ENCODE results near the gene CCDC8. TPM values are rescaled to one million over a fixed set of nuclear protein-coding genes. Genes with fewer than 3 reads are reported as not detected.

CCDC8 gene, protein sequence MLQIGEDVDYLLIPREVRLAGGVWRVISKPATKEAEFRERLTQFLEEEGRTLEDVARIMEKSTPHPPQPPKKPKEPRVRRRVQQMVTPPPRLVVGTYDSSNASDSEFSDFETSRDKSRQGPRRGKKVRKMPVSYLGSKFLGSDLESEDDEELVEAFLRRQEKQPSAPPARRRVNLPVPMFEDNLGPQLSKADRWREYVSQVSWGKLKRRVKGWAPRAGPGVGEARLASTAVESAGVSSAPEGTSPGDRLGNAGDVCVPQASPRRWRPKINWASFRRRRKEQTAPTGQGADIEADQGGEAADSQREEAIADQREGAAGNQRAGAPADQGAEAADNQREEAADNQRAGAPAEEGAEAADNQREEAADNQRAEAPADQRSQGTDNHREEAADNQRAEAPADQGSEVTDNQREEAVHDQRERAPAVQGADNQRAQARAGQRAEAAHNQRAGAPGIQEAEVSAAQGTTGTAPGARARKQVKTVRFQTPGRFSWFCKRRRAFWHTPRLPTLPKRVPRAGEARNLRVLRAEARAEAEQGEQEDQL
- total RNA-seq (ENCODE audit: unreplicated experiment), result 13.3 TPM
- long read RNA-seq, partial matches to known transcripts, result 0 of 2 reads
- long read RNA-seq, other reads (novel, unspliced or antisense), result 0 of 2 reads

- no peaks in the 10 kb centered on the region for H3K9me3 Mint-ChIP-seq (ENCODE audit: unreplicated experiment)
- TF ChIP-seq CTCF (IDR thresholded peaks at IDR 0.05; ENCODE audit: unreplicated experiment), result no peak
- H3K27me3 Mint-ChIP-seq (ENCODE audit: unreplicated experiment), result peaks cover 12% of the 10 kb centered on the region
- DNase-seq (ENCODE audit: low spot score), result peak; percentile 77
- peaks cover 29% of the 10 kb centered on the region for H3K4me1 Mint-ChIP-seq (ENCODE audit: unreplicated experiment)
- H3K4me3 Mint-ChIP-seq (ENCODE audit: unreplicated experiment), result peak within 1 kb of the TSS; percentile 93
- H3K36me3 Mint-ChIP-seq (ENCODE audit: low read depth, unreplicated experiment), result peaks cover 3% of the 10 kb centered on the region
- peak within 1 kb of the TSS; percentile 70 for H3K27ac Mint-ChIP-seq (ENCODE audit: unreplicated experiment)
Measured at GRCh38 chr19:46413262-46414031, at the start of gene CCDC8. Gene CCDC8 (minus strand): TSS chr19:46413564. CDS start chr19:46412810, 754 bp downstream.

DNA sequence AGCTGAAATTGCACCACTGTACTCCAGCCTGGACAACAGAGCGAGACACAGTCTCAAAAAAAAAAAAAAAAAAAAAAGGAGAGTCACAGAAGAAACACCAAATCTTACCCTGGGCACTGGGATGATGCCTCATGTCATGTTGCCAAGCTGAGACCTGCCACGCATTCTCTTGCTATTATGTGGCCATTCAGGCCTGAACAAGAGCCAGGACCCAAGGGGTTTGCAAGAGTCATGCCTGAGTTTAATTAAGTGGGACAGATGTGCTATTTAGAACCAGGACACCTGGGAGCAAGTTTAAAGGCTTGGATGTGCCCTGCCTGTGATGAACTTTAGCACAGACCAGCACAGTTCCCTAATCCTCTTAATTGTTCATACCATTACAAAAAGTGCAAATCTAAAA is 48.2 kb upstream of the CCDC8 start:
- no peak for DNase-seq (ENCODE audit: low spot score)
- TF ChIP-seq CTCF (IDR thresholded peaks at IDR 0.05; ENCODE audit: unreplicated experiment), result no peak
- no peaks in the 10 kb centered on the region for H3K4me1 Mint-ChIP-seq (ENCODE audit: unreplicated experiment)
- no peak overlapping the region for H3K27ac Mint-ChIP-seq (ENCODE audit: unreplicated experiment)
- H3K9me3 Mint-ChIP-seq (ENCODE audit: unreplicated experiment), result no peaks in the 10 kb centered on the region
- H3K4me3 Mint-ChIP-seq (ENCODE audit: unreplicated experiment), result no peak overlapping the region
- H3K36me3 Mint-ChIP-seq (ENCODE audit: low read depth, unreplicated experiment), result no peaks in the 10 kb centered on the region
- peaks cover 4% of the 10 kb centered on the region for H3K27me3 Mint-ChIP-seq (ENCODE audit: unreplicated experiment)

DNA sequence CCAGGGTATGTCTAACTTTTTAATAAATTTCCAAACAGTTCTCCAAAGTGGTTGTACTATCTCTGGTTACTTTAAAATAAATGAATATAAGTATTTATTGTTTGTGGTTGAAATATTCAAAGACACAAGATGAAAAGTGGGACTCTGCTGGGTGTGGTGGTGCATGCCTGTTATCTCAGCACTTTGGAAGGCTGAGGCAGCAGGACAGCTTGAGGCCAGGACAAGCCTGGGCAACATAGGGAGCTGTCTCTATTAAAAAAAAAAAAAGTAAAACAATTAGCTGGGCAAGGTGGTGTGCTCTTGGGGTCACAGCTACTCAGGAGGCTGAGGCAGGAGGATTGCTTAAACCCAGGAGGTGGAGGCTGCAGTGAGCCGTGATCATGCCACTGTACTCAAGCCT is 47.6 kb upstream of the CCDC8 start:
- Mint-ChIP-seq H3K36me3 (ENCODE audit: low read depth, unreplicated experiment) (no peaks in the 10 kb centered on the region), H3K4me1 (ENCODE audit: unreplicated experiment) (no peaks in the 10 kb centered on the region), H3K4me3 (ENCODE audit: unreplicated experiment) (no peak overlapping the region), H3K27me3 (ENCODE audit: unreplicated experiment) (peaks cover 4% of the 10 kb centered on the region), H3K27ac (ENCODE audit: unreplicated experiment) (no peak overlapping the region), H3K9me3 (ENCODE audit: unreplicated experiment) (no peaks in the 10 kb centered on the region)
- TF ChIP-seq CTCF (IDR thresholded peaks at IDR 0.05; ENCODE audit: unreplicated experiment), result no peak
- no peak for DNase-seq (ENCODE audit: low spot score)

DNA sequence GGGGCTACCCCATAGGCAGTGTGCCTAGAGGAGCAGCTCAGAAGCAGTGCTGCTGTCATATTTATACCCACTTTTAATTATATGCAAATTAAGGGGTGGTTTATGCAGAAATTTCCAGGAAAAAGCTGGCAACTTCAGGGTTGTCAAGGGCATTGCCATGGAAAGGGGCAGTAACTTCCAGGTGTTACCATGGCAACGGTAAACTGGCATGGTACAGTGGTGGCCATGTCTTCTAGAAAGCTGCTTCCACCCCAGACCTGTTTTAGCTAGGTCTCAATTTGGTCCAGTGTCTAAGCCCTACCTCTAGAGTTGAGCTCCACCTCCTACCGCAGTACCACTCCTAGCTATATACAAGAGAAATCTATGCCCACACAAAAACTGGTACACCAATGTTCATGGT is 46.7 kb upstream of the CCDC8 start:
- H3K4me1 Mint-ChIP-seq (ENCODE audit: unreplicated experiment), result no peaks in the 10 kb centered on the region
- H3K27ac Mint-ChIP-seq (ENCODE audit: unreplicated experiment), result no peak overlapping the region
- no peak for DNase-seq (ENCODE audit: low spot score)
- no peak for TF ChIP-seq CTCF (IDR thresholded peaks at IDR 0.05; ENCODE audit: unreplicated experiment)
- H3K4me3 Mint-ChIP-seq (ENCODE audit: unreplicated experiment), result no peak overlapping the region
- no peaks in the 10 kb centered on the region for H3K9me3 Mint-ChIP-seq (ENCODE audit: unreplicated experiment)
- peaks cover 4% of the 10 kb centered on the region for H3K27me3 Mint-ChIP-seq (ENCODE audit: unreplicated experiment)
- no peaks in the 10 kb centered on the region for H3K36me3 Mint-ChIP-seq (ENCODE audit: low read depth, unreplicated experiment)
